ENCODE data around the gene ZIC4.

Gene ZIC4

GRCh38 chr3:147372525-147373027 is 33.8 kb downstream of the ZIC4 start:
- no peak for TF ChIP-seq CTCF (IDR thresholded peaks at IDR 0.05; ENCODE audit: borderline replicate concordance, control extremely low read depth, extremely low read depth, insufficient read depth, missing control alignments)
- DNase-seq (ENCODE audit: low spot score), result no peak
- in situ Hi-C loops (cut with MboI; ENCODE audit: low sequenced_read_pairs, unreplicated experiment), result no loop called here

GRCh38 chr3:147371771-147372340 is 34.5 kb downstream of the ZIC4 start:
- in situ Hi-C loops (cut with MboI; ENCODE audit: low sequenced_read_pairs, unreplicated experiment), result no loop called here
- TF ChIP-seq CTCF (IDR thresholded peaks at IDR 0.05; ENCODE audit: borderline replicate concordance, control extremely low read depth, extremely low read depth, insufficient read depth, missing control alignments), result no peak
- DNase-seq (ENCODE audit: low spot score), result no peak

- TF ChIP-seq CTCF (IDR thresholded peaks at IDR 0.05; ENCODE audit: borderline replicate concordance, control extremely low read depth, extremely low read depth, insufficient read depth, missing control alignments), result no peak
- DNase-seq (ENCODE audit: low spot score), result no peak
- in situ Hi-C loops (cut with MboI; ENCODE audit: low sequenced_read_pairs, unreplicated experiment), result no loop called here
Measured at GRCh38 chr3:147371140-147371539, 35.2 kb downstream of the ZIC4 start.

GRCh38 chr3:147370349-147370748 is 36.0 kb downstream of the ZIC4 start:
- in situ Hi-C loops (cut with MboI; ENCODE audit: low sequenced_read_pairs, unreplicated experiment), result no loop called here
- no peak for DNase-seq (ENCODE audit: low spot score)
- TF ChIP-seq CTCF (IDR thresholded peaks at IDR 0.05; ENCODE audit: borderline replicate concordance, control extremely low read depth, extremely low read depth, insufficient read depth, missing control alignments), result no peak

GRCh38 chr3:147369661-147370123 is 36.7 kb downstream of the ZIC4 start:
- DNase-seq (ENCODE audit: low spot score), result no peak
- in situ Hi-C loops (cut with MboI; ENCODE audit: low sequenced_read_pairs, unreplicated experiment), result no loop called here
- TF ChIP-seq CTCF (IDR thresholded peaks at IDR 0.05; ENCODE audit: borderline replicate concordance, control extremely low read depth, extremely low read depth, insufficient read depth, missing control alignments), result no peak

GRCh38 chr3:147369231-147369630 is 37.1 kb downstream of the ZIC4 start:
- no peak for DNase-seq (ENCODE audit: low spot score)
- in situ Hi-C loops (cut with MboI; ENCODE audit: low sequenced_read_pairs, unreplicated experiment), result no loop called here
- TF ChIP-seq CTCF (IDR thresholded peaks at IDR 0.05; ENCODE audit: borderline replicate concordance, control extremely low read depth, extremely low read depth, insufficient read depth, missing control alignments), result no peak
